Common myeloid progenitor, CD34-positive (primary cell): ENCODE measurements around the gene PCSK6.

Source experiments
- CTCF ChIA-PET: fragments of 350-600 bp; sonication (Branson Sonifier 250); formaldehyde crosslinking; loops from one replicate; lab custom pipeline; 2021; ENCODE audit warnings: antibody characterized with exemption; lab: Charles Lee
- POLR2A ChIA-PET: fragments of 350-600 bp; sonication (Branson Sonifier 250); formaldehyde crosslinking; loops from one replicate; lab custom pipeline; 2021; ENCODE audit warnings: antibody characterized with exemption; lab: Charles Lee
- DNase-seq, 3 donors: peaks; one replicate each; pipeline versions ENCODE4 v3.0.0 to v3.0.0-alpha.2; 2013
- H3K27ac ChIP-seq, 2 experiments: 1 replicate in 1 of 2; 2 replicates in 1 of 2; pipeline ENCODE4 v1.7.0; 2013; ENCODE audit warnings: inconsistent platforms in 2 of 2, low read length in 2 of 2, mild to moderate bottlenecking in 2 of 2, low read depth in 1 of 2, moderate library complexity in 1 of 2; ENCODE audit not compliant: severe bottlenecking in 2 of 2, insufficient read depth in 1 of 2, poor library complexity in 1 of 2
- H3K27me3 ChIP-seq, 5 experiments: replicated peaks in 2 of 5; 1 replicate in 3 of 5; 2 replicates in 2 of 5; pipeline versions ENCODE4 v1.6.1 to v1.7.0; 2013; ENCODE audit warnings: low read length in 4 of 5, mild to moderate bottlenecking in 2 of 5, moderate library complexity in 2 of 5, inconsistent platforms in 1 of 5; ENCODE audit not compliant: insufficient read depth in 5 of 5, control insufficient read depth in 4 of 5
- H3K36me3 ChIP-seq, 4 experiments: 1 replicate in 2 of 4; 2 replicates in 2 of 4; pipeline versions ENCODE4 v1.6.1 to v1.7.0; 2013; ENCODE audit warnings: low read length in 3 of 4, control low read depth in 1 of 4, mild to moderate bottlenecking in 1 of 4; ENCODE audit not compliant: control insufficient read depth in 4 of 4, insufficient read depth in 4 of 4
- H3K4me1 ChIP-seq, 4 experiments: 1 replicate in 3 of 4; 2 replicates in 1 of 4; pipeline versions ENCODE4 v1.6.1 to v1.7.1; 2013; ENCODE audit warnings: low read length in 3 of 4, mild to moderate bottlenecking in 3 of 4, control low read depth in 1 of 4, inconsistent platforms in 1 of 4, moderate library complexity in 1 of 4; ENCODE audit not compliant: control insufficient read depth in 4 of 4, insufficient read depth in 4 of 4; ENCODE audit errors: control extremely low read depth in 1 of 4
- H3K4me3 ChIP-seq, 7 experiments: 1 replicate in 4 of 7; 2 replicates in 3 of 7; pipeline versions ENCODE4 v1.5.1 to v1.7.0; 2013; ENCODE audit warnings: mild to moderate bottlenecking in 7 of 7, low read length in 6 of 7, moderate library complexity in 6 of 7, inconsistent platforms in 2 of 7, low read depth in 2 of 7, control low read depth in 1 of 7; ENCODE audit not compliant: insufficient read depth in 4 of 7, control insufficient read depth in 1 of 7; ENCODE audit errors: extremely low read depth in 1 of 7
- H3K9me3 ChIP-seq, 5 experiments: 1 replicate in 4 of 5; 2 replicates in 1 of 5; pipeline versions ENCODE4 v1.6.1 to v1.7.1; 2013; ENCODE audit warnings: low read length in 4 of 5, mild to moderate bottlenecking in 2 of 5, inconsistent platforms in 1 of 5, low read depth in 1 of 5, moderate library complexity in 1 of 5; ENCODE audit not compliant: control insufficient read depth in 4 of 5, insufficient read depth in 2 of 5; ENCODE audit errors: control extremely low read depth in 1 of 5
- WGBS: methylation state at CpG from one replicate; pipeline ENCODE4 v1.1.5; 2013; ENCODE audit not compliant: insufficient coverage; 5-methylcytosine and 5-hydroxymethylcytosine counted together

Gene PCSK6

DNA sequence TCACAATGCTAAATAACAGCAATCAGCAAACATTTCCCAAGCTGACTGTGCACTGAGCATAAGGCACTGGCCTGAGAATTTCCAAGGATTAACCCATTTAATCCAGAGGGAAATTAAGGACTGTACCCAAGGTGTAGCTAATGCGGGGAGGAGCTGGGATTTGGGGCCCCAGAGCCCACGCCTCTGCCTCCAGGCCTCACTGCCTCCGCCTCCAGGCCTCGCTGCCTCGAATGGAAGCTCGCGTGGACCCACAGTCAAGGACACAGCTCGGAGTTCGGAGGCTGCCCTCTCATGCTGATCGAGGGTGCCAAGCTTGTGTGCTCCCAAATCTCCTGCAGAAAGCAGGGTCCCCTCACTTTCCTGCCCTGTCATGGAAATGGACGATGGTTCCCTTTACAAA is 118.0 kb downstream of the PCSK6 start:
- no peak for DNase-seq
- CTCF ChIA-PET, result interaction anchor here (0.8 to 1.4 kb wide), 2 partner anchors 11 to 18 kb away, joined by 3 read pairs; no protein-coding TSS in a partner anchor
- no peak overlapping the region for H3K4me3 ChIP-seq
- peaks cover 0 to 23% (median 3%) of the 10 kb centered on the region in 5 experiments for H3K27me3 ChIP-seq
- no peaks in the 10 kb centered on the region for H3K9me3 ChIP-seq
- POLR2A ChIA-PET, result no interaction called here
- no peak overlapping the region for H3K27ac ChIP-seq
- H3K4me1 ChIP-seq, result peaks cover 3 to 8% (median 6%) of the 10 kb centered on the region in 4 experiments
- no peaks in the 10 kb centered on the region for H3K36me3 ChIP-seq
- 93% methylated on average over 10 of the region's 11 CpGs for WGBS

DNA sequence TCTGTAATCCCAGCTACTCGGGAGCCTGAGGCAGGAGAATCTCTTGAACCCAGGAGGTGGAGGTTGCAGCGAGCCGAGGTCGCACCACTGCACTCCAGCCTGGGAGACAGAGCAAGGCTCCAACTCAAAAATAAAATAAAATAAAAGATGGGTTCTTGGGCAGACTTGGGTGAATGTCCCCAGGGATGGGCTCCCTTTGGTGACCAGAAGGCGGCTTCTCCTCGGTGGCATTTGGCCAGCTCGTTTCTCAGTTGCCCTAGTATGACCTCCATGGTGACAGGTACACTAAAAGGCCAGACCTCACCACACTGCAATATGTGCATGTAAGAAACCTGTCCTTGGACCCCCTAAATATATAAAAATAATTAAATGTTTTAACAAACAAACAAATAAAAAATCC is 118.4 kb downstream of the PCSK6 start:
- POLR2A ChIA-PET, result no interaction called here
- Histone ChIP-seq H3K27ac (no peak overlapping the region), H3K4me1 (peaks cover 3 to 8% (median 6%) of the 10 kb centered on the region in 4 experiments), H3K36me3 (no peaks in the 10 kb centered on the region), H3K4me3 (no peak overlapping the region), H3K9me3 (no peaks in the 10 kb centered on the region), H3K27me3 (peaks cover 0 to 26% (median 4%) of the 10 kb centered on the region in 5 experiments)
- no peak for DNase-seq
- WGBS, result 100% methylated on average over 4 of the region's 7 CpGs
- CTCF ChIA-PET, result interaction anchor here (0.8 to 1.4 kb wide), 2 partner anchors 12 to 18 kb away, joined by 3 read pairs; no protein-coding TSS in a partner anchor

DNA sequence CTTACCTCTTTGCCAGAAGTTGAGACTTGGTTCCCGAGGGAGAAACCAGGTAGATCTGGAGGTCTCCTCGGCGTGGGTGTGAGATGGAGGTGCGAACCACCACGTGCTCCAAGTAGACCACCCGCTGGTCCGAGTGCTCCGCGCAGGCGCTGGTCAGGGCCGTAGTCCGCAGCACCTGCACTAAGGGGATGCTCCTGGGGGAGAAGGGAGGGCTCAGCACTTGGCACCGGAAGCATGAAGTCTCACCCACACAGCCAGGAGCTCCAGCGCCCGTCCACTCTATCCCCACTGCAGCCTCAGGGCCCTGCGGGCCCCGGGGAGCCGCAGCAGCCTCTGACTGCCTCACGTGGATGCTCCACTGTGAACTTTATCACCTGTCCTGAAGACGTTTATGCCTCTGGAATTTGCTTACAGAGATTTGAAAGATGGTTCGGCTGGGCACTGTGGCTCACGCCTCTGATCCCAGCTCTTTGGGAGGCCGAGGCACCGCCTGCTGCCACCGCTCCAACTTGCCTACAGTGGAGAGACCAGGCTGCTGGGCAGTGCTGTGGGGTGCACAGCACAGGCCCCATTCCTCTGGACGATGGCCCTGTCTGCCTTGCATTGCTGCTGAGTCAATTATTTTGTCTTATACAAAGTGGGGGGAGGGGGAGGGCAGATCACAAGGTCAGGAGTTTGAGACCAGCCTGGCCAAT is 119.0 kb downstream of the PCSK6 start:
- Histone ChIP-seq H3K36me3 (no peaks in the 10 kb centered on the region), H3K4me3 (no peak overlapping the region), H3K27ac (no peak overlapping the region), H3K27me3 (peaks cover 0 to 26% (median 4%) of the 10 kb centered on the region in 5 experiments), H3K4me1 (peaks cover 3 to 8% (median 6%) of the 10 kb centered on the region in 4 experiments), H3K9me3 (no peaks in the 10 kb centered on the region)
- CTCF ChIA-PET, result no interaction called here
- WGBS, result 94% methylated on average over 25 of the region's 26 CpGs
- no peak for DNase-seq
- POLR2A ChIA-PET, result no interaction called here

DNA sequence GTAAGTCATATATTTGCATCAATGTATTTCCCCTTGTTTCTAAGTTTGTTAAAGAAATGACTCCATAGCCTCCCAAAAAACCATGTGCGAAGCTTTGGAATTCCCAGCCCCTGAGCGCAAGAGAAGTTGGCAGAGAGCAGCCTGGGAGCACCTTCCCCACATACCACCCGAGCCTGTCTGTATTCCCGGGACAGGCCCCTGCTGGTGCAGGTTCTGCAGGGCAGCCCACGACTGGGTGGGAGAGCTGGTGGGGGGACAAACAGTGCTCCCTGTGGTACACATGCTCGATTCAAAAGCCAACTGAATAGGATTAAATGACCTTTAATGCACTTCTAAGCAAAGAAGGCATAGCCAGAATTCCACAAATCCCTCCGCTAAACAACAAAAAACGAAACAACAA is 119.8 kb downstream of the PCSK6 start:
- H3K9me3 ChIP-seq, result peaks cover 0 to 7% (median 0%) of the 10 kb centered on the region in 5 experiments
- H3K4me1 ChIP-seq, result peaks cover 3 to 8% (median 6%) of the 10 kb centered on the region in 4 experiments
- POLR2A ChIA-PET, result no interaction called here
- H3K36me3 ChIP-seq, result no peaks in the 10 kb centered on the region
- H3K27me3 ChIP-seq, result peaks cover 0 to 29% (median 4%) of the 10 kb centered on the region in 5 experiments
- 100% methylated on average over 7 of the region's 8 CpGs for WGBS
- H3K27ac ChIP-seq, result no peak overlapping the region
- no peak overlapping the region for H3K4me3 ChIP-seq
- CTCF ChIA-PET, result interaction anchor here (1.2 kb wide), 1 partner anchor 157 kb away, joined by 3 read pairs; no protein-coding TSS in a partner anchor
- no peak for DNase-seq

DNA sequence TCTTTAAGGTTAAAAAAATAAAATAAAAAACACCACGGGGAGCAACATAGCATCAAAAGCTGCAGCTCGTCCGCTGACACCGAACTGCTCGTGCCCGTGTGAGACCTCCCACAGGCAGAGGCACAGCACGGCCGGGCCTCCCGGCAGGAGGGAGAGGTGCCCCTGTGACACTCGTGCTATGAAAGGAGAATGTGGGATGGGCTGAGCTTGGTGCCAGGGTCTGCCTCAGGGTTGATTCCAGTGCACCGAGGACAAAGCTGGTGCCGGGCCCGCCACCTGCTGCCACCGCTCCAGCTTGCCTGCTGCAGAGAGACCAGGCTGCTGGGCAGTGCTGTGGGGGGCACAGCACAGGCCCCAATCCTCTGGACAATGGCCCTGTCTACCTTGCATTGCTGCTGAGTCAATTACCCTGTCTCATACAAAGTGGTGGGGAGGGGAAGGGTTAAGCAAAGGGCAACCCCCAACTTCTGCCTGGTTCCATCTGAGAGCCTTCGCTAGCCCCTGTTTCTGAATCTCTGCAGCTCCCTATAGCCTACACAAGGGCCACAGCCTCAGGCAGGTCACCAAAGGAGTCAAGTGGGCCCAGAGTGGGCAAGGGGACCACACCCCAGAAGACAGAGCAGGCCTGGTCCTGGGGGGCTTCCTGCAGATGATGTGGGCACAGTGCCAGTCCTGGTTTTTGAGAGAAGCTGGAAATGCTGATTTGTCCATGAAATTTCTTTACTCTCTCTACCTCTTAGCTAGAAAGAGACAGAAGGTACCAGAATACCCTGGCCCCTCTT is 120.5 kb downstream of the PCSK6 start:
- Histone ChIP-seq H3K36me3 (no peaks in the 10 kb centered on the region), H3K9me3 (peaks cover 0 to 8% (median 0%) of the 10 kb centered on the region in 5 experiments), H3K27ac (no peak overlapping the region), H3K4me1 (peaks cover 3 to 8% (median 6%) of the 10 kb centered on the region in 4 experiments), H3K27me3 (peaks cover 0 to 34% (median 4%) of the 10 kb centered on the region in 5 experiments), H3K4me3 (no peak overlapping the region)
- ChIA-PET POLR2A (no interaction called here), CTCF (interaction anchor here (1.2 kb wide), 1 partner anchor 158 kb away, joined by 3 read pairs; no protein-coding TSS in a partner anchor)
- no peak for DNase-seq
- WGBS, result 96% methylated on average over 15 of the region's 15 CpGs

DNA sequence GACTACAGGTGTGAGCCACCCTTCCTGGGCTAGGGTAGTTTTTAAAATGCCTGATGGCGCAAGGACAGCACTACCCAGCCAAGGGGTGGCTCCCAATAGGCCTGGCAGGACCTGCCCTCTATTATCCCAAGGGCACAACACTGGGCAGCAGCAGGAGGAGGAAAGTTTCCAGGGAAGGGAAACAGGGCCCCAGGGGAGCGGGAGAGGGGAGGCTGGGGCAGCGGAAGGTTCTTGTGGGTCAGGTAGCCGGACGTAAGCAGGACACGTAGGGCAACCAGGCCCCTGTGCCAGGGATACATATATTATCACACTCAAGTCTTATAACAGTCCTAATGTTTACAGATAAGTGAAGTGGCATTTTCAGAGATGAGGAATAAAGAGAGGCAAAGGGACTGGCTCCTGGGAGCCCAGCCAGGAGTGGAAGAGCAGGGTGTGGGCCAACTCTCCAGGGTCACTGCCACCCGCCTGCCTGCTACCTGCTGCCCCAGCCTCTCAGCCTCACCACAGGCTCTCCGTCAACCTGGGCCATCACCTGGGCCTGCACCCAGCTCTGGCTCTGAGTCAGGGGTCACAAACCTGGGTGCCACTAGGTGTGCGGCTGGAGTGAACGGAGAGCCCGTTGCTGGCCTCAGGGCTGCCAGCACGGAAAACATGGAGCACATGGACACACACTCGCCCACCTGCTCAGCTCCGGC is 121.3 kb downstream of the PCSK6 start:
- WGBS, result 99% methylated on average over 8 of the region's 14 CpGs
- Histone ChIP-seq H3K9me3 (peaks cover 0 to 9% (median 0%) of the 10 kb centered on the region in 5 experiments), H3K36me3 (no peaks in the 10 kb centered on the region), H3K27ac (no peak overlapping the region), H3K27me3 (peaks cover 0 to 36% (median 2%) of the 10 kb centered on the region in 5 experiments), H3K4me3 (no peak overlapping the region), H3K4me1 (peaks cover 0 to 6% (median 4%) of the 10 kb centered on the region in 4 experiments)
- no peak for DNase-seq
- CTCF ChIA-PET, result no interaction called here
- POLR2A ChIA-PET, result no interaction called here
